NB4 (cell line): ENCODE results near the gene HLA-E.
A peak's percentile ranks its signal among the peaks of the same experiment; 100 is the strongest.

ENCODE experiments used
- TF ChIP-seq, protein P1 (sequence below): IDR thresholded peaks from one replicate; pipeline ENCODE4 v1.5.1; 2012; ENCODE audit warnings: low read depth, low read length
- TF ChIP-seq, protein P2 (sequence below): IDR thresholded peaks from 2 replicates; pipeline ENCODE4 v1.6.1; 2011; ENCODE audit warnings: low read depth, low read length

DNA sequence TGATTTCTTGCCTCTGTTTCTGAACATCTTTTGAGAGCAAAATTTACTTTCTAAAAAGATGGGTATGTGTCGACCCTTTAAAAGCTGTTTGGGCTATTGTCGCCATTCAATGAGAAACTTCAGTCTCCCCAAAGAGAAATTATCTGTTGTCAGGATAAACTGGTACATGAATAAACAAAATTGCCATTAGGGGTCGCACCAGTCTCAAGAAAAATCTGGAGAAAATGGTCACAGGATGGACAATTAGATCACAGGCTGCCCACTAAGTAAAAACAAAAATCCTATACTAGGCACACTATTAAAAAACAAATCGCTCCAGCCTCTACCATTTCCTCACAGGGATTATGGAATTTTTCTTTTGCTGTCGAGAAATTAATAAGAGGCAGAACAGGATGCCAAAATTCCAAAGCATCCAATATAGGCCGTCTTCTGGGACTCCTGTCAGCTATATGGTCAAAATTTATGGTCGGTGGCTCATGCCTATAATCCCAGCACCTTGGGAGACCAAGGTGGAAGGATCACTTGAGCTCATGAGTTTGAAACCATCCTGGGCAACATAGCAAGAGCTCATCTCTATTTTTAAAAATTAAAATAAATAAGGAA lies 5.5 kb upstream of the HLA-E start:
- TF ChIP-seq, protein P1, sequence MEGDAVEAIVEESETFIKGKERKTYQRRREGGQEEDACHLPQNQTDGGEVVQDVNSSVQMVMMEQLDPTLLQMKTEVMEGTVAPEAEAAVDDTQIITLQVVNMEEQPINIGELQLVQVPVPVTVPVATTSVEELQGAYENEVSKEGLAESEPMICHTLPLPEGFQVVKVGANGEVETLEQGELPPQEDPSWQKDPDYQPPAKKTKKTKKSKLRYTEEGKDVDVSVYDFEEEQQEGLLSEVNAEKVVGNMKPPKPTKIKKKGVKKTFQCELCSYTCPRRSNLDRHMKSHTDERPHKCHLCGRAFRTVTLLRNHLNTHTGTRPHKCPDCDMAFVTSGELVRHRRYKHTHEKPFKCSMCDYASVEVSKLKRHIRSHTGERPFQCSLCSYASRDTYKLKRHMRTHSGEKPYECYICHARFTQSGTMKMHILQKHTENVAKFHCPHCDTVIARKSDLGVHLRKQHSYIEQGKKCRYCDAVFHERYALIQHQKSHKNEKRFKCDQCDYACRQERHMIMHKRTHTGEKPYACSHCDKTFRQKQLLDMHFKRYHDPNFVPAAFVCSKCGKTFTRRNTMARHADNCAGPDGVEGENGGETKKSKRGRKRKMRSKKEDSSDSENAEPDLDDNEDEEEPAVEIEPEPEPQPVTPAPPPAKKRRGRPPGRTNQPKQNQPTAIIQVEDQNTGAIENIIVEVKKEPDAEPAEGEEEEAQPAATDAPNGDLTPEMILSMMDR, result peak; percentile 56
- TF ChIP-seq, protein P2, sequence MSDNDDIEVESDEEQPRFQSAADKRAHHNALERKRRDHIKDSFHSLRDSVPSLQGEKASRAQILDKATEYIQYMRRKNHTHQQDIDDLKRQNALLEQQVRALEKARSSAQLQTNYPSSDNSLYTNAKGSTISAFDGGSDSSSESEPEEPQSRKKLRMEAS, result no peak; the same call in 1 of the 2 replicates
